PFSK-1 (cell line): ENCODE results near the gene RBM20.

Source experiments
- FOXP2 ChIP-seq: optimal IDR thresholded peaks from 2 replicates; pipeline ENCODE3; 2011; ENCODE audit warnings: borderline replicate concordance, control low read depth, inconsistent platforms; ENCODE audit not compliant: insufficient read depth; ENCODE audit errors: extremely low read length, extremely low read depth
- POLR2AphosphoS5 ChIP-seq: IDR thresholded peaks from 2 replicates; pipeline ENCODE4 v1.6.1; 2012; ENCODE audit warnings: low read depth, mild to moderate bottlenecking, control low read depth, low read length, moderate library complexity
- SIN3A ChIP-seq: IDR thresholded peaks from 2 replicates; pipeline ENCODE4 v1.6.1; 2012; ENCODE audit warnings: mild to moderate bottlenecking, low read length, moderate library complexity, borderline replicate concordance; ENCODE audit not compliant: insufficient read depth
- TAF1 ChIP-seq: IDR thresholded peaks from 2 replicates; pipeline ENCODE4 v1.6.1; 2012; ENCODE audit warnings: low read length, control low read depth, borderline replicate concordance; ENCODE audit not compliant: insufficient read depth
- TF ChIP-seq, protein P1 (sequence below), 2 experiments: IDR thresholded peaks; 2 replicates each; pipeline versions ENCODE4 v1.6.1 to v1.8.0; 2011 to 2012; ENCODE audit warnings: low read depth in 2 of 2, low read length in 2 of 2, control low read depth in 1 of 2, inconsistent platforms in 1 of 2, mild to moderate bottlenecking in 1 of 2, moderate library complexity in 1 of 2; ENCODE audit not compliant: insufficient read depth in 1 of 2

- TF ChIP-seq SIN3A (no peak), POLR2AphosphoS5 (no peak), TAF1 (no peak), FOXP2 (no peak)
- TF ChIP-seq, protein P1, sequence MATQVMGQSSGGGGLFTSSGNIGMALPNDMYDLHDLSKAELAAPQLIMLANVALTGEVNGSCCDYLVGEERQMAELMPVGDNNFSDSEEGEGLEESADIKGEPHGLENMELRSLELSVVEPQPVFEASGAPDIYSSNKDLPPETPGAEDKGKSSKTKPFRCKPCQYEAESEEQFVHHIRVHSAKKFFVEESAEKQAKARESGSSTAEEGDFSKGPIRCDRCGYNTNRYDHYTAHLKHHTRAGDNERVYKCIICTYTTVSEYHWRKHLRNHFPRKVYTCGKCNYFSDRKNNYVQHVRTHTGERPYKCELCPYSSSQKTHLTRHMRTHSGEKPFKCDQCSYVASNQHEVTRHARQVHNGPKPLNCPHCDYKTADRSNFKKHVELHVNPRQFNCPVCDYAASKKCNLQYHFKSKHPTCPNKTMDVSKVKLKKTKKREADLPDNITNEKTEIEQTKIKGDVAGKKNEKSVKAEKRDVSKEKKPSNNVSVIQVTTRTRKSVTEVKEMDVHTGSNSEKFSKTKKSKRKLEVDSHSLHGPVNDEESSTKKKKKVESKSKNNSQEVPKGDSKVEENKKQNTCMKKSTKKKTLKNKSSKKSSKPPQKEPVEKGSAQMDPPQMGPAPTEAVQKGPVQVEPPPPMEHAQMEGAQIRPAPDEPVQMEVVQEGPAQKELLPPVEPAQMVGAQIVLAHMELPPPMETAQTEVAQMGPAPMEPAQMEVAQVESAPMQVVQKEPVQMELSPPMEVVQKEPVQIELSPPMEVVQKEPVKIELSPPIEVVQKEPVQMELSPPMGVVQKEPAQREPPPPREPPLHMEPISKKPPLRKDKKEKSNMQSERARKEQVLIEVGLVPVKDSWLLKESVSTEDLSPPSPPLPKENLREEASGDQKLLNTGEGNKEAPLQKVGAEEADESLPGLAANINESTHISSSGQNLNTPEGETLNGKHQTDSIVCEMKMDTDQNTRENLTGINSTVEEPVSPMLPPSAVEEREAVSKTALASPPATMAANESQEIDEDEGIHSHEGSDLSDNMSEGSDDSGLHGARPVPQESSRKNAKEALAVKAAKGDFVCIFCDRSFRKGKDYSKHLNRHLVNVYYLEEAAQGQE (IDR thresholded peaks at IDR 0.05; ENCODE audit: insufficient read depth in 1 of 2, low read depth in 2 of 2, low read length in 2 of 2), result no peak
These were observed 59.9 kb downstream of the RBM20 start for GRCh38 chr10:110704070-110704469.
